Activated CD8-positive, alpha-beta T cell treated with anti-CD3 and anti-CD28 coated beads for 36 hours (primary cell): ENCODE data around the gene SPTLC1. TPM values are rescaled to one million over a fixed set of nuclear protein-coding genes. Genes with fewer than 3 reads are reported as not detected.

ENCODE experiments used
- ATAC-seq: fragments of 200-7000 bp; cut with Tn5 transposase; one replicate; pipeline ENCODE4 v1.10.0; 2021; ENCODE audit warnings: mild to moderate bottlenecking, moderate library complexity
- CTCF ChIA-PET: fragments of 350-600 bp; sonication (Branson Sonifier 250); formaldehyde crosslinking; loops from one replicate; lab custom pipeline; 2021; ENCODE audit warnings: antibody characterized with exemption; lab: Charles Lee
- POLR2A ChIA-PET: fragments of 350-600 bp; sonication (Branson Sonifier 250); formaldehyde crosslinking; loops from one replicate; lab custom pipeline; 2021; ENCODE audit warnings: antibody characterized with exemption; lab: Charles Lee
- DNase-seq: peaks from one replicate; pipeline ENCODE4 v3.0.0-alpha.2; 2020
- H3K27ac Mint-ChIP-seq: one replicate; pipeline ENCODE4 v1.8.0; 2021; ENCODE audit warnings: mild to moderate bottlenecking, mixed read lengths
- H3K27me3 Mint-ChIP-seq: one replicate; pipeline ENCODE4 v1.8.0; 2021; ENCODE audit warnings: mixed read lengths
- H3K36me3 Mint-ChIP-seq: one replicate; pipeline ENCODE4 v1.8.0; 2021; ENCODE audit warnings: low read depth, mixed read lengths
- H3K4me1 Mint-ChIP-seq: one replicate; pipeline ENCODE4 v1.8.0; 2021; ENCODE audit warnings: low read depth, mixed read lengths
- H3K4me3 Mint-ChIP-seq: one replicate; pipeline ENCODE4 v1.8.0; 2021; ENCODE audit warnings: mild to moderate bottlenecking, moderate library complexity, mixed read lengths
- H3K9me3 Mint-ChIP-seq: one replicate; pipeline ENCODE4 v1.8.0; 2021; ENCODE audit warnings: mixed read lengths
- intact Hi-C: fragments of 100-400 bp; cut with micrococcal nuclease; formaldehyde crosslinking; loops from one replicate; pipeline ENCODE4 v1.10.0; 2022
- total RNA-seq, 2 experiments: library from RNA; stranded (reverse); gene quantifications; one replicate each; pipeline ENCODE4 v1.2.3, GENCODE V29; 2021
- TF ChIP-seq, protein P1 (sequence below): fragments of 200-600 bp; IDR thresholded peaks from one replicate; pipeline ENCODE4 v1.8.0; 2022; ENCODE audit warnings: antibody characterized with exemption, mild to moderate bottlenecking

Gene SPTLC1
- total RNA-seq, 2 experiments from 2014 or later: 39.6 to 39.8 TPM

DNA sequence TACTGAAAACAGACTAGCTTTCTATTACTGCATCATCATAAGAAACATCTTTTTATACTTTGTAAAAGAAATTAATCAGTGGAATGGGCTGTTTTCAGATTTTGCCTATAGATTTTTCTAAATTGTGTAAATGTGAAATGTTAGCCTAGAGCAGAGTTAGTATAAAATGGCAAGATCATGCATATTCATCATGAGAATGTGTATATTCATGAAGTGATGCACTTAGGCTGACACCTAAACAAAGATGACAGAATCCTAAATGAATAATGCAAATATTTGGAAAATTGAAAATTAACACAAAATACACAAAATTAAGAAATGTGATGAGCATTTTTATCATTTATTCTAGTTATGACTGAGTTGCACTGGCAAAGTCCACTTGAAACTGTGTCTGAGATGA lies 57.2 kb downstream of the SPTLC1 start:
- intact Hi-C loops: no loop called here
- CTCF ChIA-PET: interaction anchor here (1.0 kb wide), 1 partner anchor 57 kb away, joined by 3 read pairs; no protein-coding TSS in a partner anchor
- Mint-ChIP-seq H3K36me3 (peaks cover 65% of the 10 kb centered on the region), H3K27ac (no peak overlapping the region), H3K9me3 (peaks cover 20% of the 10 kb centered on the region), H3K4me1 (peaks cover 9% of the 10 kb centered on the region), H3K4me3 (no peak overlapping the region), H3K27me3 (no peaks in the 10 kb centered on the region)
- DNase-seq (no peak), ATAC-seq (no peak)
- TF ChIP-seq, protein P1, sequence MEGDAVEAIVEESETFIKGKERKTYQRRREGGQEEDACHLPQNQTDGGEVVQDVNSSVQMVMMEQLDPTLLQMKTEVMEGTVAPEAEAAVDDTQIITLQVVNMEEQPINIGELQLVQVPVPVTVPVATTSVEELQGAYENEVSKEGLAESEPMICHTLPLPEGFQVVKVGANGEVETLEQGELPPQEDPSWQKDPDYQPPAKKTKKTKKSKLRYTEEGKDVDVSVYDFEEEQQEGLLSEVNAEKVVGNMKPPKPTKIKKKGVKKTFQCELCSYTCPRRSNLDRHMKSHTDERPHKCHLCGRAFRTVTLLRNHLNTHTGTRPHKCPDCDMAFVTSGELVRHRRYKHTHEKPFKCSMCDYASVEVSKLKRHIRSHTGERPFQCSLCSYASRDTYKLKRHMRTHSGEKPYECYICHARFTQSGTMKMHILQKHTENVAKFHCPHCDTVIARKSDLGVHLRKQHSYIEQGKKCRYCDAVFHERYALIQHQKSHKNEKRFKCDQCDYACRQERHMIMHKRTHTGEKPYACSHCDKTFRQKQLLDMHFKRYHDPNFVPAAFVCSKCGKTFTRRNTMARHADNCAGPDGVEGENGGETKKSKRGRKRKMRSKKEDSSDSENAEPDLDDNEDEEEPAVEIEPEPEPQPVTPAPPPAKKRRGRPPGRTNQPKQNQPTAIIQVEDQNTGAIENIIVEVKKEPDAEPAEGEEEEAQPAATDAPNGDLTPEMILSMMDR: no peak
- POLR2A ChIA-PET: no interaction called here

- peaks cover 7% of the 10 kb centered on the region for H3K4me1 Mint-ChIP-seq
- TF ChIP-seq, protein P1: no peak
- H3K27me3 Mint-ChIP-seq: no peaks in the 10 kb centered on the region
- peaks cover 60% of the 10 kb centered on the region for H3K36me3 Mint-ChIP-seq
- intact Hi-C loops: no loop called here
- no peak for DNase-seq
- H3K9me3 Mint-ChIP-seq: peaks cover 12% of the 10 kb centered on the region
- no peak overlapping the region for H3K4me3 Mint-ChIP-seq
- POLR2A ChIA-PET: no interaction called here
- CTCF ChIA-PET: no interaction called here
- no peak for ATAC-seq
- H3K27ac Mint-ChIP-seq: no peak overlapping the region
These were observed 58.0 kb downstream of the SPTLC1 start for GRCh38 chr9:92057226-92057625.

DNA sequence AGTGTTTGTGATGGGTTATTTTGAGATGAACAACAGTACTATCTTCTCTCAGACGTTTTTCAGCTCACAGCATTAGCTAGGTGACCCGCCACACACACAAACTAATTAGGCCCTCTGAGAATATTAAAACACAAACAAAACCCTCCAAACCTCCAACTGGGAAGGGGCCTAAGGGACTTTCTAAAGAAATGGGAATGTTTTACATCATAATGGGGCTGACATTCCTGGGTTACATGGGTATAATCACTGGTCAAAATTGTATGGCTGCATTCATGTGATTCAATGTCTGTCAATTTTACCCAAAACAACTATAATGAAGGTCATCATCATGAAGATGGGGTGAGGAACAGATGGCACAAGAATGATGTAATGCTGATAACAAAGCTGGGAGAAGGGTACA lies 59.6 kb downstream of the SPTLC1 start:
- no peak for ATAC-seq
- DNase-seq: no peak
- ChIA-PET POLR2A (no interaction called here), CTCF (interaction anchor here (1.3 kb wide), 1 partner anchor 105 kb away, joined by 3 read pairs; the partner anchor contains the start of gene ROR2)
- H3K36me3 Mint-ChIP-seq: peaks cover 53% of the 10 kb centered on the region
- H3K9me3 Mint-ChIP-seq: no peaks in the 10 kb centered on the region
- TF ChIP-seq, protein P1: no peak
- no peak overlapping the region for H3K27ac Mint-ChIP-seq
- H3K4me1 Mint-ChIP-seq: peaks cover 6% of the 10 kb centered on the region
- intact Hi-C loops: no loop called here
- no peaks in the 10 kb centered on the region for H3K27me3 Mint-ChIP-seq
- H3K4me3 Mint-ChIP-seq: no peak overlapping the region

GRCh38 chr9:92048924-92049625 lies 66.1 kb downstream of the SPTLC1 start:
- H3K4me3 Mint-ChIP-seq: no peak overlapping the region
- intact Hi-C loops: no loop called here
- peaks cover 3% of the 10 kb centered on the region for H3K9me3 Mint-ChIP-seq
- no peaks in the 10 kb centered on the region for H3K27me3 Mint-ChIP-seq
- no peak overlapping the region for H3K27ac Mint-ChIP-seq
- peaks cover 64% of the 10 kb centered on the region for H3K36me3 Mint-ChIP-seq
- POLR2A ChIA-PET: no interaction called here
- H3K4me1 Mint-ChIP-seq: no peaks in the 10 kb centered on the region
- DNase-seq: no peak
- ATAC-seq: no peak
- CTCF ChIA-PET: no interaction called here
- TF ChIP-seq, protein P1: no peak

DNA sequence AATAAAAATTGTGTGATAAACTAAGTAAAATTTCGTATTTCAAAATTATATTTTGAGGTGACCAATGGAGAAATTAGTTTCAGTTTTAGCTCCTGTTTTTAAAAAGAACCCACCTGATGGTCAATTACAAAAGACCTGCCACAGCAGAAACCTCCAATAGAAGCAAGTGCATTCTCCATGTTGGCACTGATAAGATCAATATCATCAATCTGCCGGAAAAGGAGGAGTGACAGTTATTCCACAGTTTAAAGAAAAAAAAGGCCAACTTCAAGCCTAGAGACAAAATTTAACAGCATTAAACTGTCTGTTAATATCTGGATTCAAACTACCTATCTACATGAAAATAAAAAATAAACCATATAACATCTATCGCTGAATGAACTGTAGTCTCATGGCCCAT lies 67.7 kb downstream of the SPTLC1 start:
- H3K4me3 Mint-ChIP-seq: no peak overlapping the region
- H3K9me3 Mint-ChIP-seq: peaks cover 19% of the 10 kb centered on the region
- intact Hi-C loops: no loop called here
- H3K36me3 Mint-ChIP-seq: peaks cover 70% of the 10 kb centered on the region
- DNase-seq (no peak), ATAC-seq (no peak)
- TF ChIP-seq, protein P1: no peak
- POLR2A ChIA-PET: no interaction called here
- H3K27me3 Mint-ChIP-seq: no peaks in the 10 kb centered on the region
- no peak overlapping the region for H3K27ac Mint-ChIP-seq
- no peaks in the 10 kb centered on the region for H3K4me1 Mint-ChIP-seq
- CTCF ChIA-PET: interaction anchor here (0.6 to 1.4 kb wide), 2 partner anchors 8 to 98 kb away, joined by 3 read pairs; partner anchors contain the start of gene ROR2
